Fibroblast of skin of right quadriceps (primary cell): Measurements from ENCODE around the gene SCNN1G.
A peak's percentile ranks its signal among the peaks of the same experiment; 100 is the strongest.

ENCODE experiments used
- DNase-seq: peaks from one replicate; pipeline ENCODE4 v3.0.0-alpha.2; 2013

Gene SCNN1G

DNA sequence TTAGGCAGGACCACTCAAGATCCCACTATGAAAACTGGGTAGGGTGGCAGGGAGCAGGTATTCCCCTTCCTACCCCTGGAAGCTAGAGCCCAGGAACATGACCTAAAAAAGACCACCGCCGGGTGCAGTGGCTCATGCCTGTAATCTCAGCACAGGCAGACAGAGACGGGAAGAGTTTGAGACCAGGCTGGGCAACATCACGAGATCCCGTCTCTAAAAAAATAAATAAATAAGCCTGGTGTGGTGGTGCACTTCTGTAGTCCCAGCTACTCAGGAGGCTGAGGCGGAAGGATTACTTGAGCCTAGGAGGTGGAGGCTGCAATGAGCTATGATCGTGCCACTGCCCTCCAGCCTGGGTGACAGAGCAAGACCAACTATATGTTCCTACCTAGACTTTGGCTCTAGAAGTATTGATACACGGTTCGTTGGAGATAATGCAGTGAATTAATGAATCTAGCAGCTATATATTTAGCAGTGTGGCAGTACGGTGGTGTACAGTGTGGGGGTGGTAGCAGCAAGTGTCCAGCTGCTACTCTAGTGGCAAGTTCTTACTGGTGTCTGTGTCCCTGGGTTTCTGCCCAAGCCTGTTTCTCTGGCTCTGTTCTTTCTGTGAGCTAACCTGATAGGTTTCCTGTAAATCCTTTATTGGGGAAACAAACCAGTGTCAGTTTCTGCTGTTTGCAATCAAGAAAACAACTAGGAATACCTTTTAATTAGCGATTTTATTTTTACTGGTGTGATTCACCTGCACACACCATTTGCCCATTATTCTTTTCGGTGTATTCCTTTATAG lies 30.0 kb upstream of the SCNN1G start:
- no peak for DNase-seq

DNA sequence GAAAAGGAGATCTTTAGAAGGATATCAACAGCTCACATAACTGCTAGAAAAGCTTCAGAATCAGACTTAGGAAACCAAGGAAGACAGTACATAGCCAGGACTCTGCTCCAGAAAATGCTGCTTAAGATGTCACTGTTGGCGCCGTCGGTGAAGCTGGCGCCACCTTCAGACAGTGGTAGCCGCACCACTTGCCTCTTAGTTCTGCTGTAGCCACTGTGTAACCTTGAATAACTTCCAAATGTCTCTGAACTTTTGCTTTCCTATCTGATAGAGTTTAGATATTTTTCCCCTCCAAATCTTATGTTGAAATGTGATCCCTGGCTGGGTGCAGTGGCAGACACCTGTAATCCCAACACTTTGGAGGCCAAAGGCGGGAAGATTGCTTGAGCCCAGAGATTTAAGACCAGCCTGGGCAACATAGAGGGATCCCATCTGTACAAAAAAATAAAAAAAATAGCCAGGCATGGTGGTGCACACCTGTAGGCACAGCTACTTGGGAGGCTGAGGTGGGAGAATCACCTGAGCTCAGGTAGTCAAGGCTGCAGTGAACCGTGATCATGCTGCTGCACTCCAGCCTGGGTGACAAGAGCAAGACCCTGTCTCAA lies 27.0 kb upstream of the SCNN1G start:
- DNase-seq: no peak

- no peak for DNase-seq
These were observed 26.4 kb upstream of the SCNN1G start for GRCh38 chr16:23156110-23156509.

GRCh38 chr16:23156946-23157460 lies 25.5 kb upstream of the SCNN1G start:
- DNase-seq: no peak

- DNase-seq: no peak
These were observed 24.4 kb upstream of the SCNN1G start for GRCh38 chr16:23158114-23158513.

GRCh38 chr16:23160082-23160481 lies 22.5 kb upstream of the SCNN1G start:
- DNase-seq: no peak

DNA sequence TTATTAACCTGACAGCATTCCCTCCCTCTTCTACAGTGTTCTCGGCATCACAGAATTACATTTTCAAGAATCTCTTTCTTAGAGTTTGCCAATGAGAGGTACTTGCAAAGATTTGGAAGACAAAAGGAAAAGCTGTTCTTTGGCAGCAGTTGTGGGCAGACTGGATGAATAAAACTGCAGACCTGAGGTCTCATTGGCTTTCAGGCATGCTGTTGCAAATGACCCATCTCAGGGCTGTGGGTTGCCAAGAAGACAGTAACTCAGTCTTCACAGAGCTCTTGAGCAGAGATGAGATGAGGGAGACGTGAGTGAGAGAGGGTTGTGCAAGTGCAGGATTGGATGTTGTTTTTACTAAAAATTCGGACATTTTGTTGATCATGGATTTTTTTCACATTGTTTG lies 22.0 kb upstream of the SCNN1G start:
- no peak for DNase-seq

GRCh38 chr16:23163921-23164320 lies 18.6 kb upstream of the SCNN1G start:
- no peak for DNase-seq

DNA sequence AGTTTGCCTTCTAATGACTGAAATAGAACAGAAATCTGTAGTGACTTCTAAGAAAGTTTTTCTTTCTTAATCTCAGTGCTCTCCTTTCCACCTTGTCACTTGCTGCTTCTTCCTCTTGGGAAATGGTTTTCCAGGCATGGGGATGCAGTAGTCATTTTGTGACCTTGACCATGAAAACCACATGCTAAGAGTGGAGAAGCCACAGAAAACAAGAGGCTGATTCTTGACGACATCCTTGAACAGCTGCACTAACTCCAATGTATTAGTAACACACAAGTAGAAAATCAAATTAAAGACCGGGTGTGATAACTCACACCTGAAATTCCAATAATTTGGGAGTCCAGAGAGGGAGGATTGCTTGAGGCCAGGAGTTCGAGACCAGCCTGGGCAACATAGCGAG lies 17.8 kb upstream of the SCNN1G start:
- DNase-seq: no peak

GRCh38 chr16:23172583-23172982 lies 10.0 kb upstream of the SCNN1G start:
- no peak for DNase-seq

- DNase-seq: no peak
These were observed 9.6 kb upstream of the SCNN1G start for GRCh38 chr16:23172994-23173393.

DNA sequence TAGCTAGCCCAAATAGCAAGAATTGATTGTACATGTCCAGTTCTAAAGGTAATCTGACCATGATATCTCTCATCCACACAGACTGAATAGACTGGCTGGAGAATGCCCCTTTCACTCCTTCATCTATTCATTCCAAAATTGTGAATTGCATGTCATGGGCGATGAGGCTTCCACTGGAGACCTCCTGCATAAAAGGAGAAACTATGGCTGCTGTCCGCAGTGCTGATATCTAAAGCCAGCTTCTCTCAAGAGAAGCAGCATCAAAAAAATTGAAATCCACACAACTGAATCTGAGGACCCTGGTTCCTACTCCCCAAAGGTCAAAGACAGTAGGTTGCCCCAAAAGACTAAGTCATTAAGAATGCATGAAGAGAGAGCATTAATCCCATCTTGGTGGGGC lies 7.9 kb upstream of the SCNN1G start:
- DNase-seq: no peak

- no peak for DNase-seq
These were observed 6.9 kb upstream of the SCNN1G start for GRCh38 chr16:23175651-23176050.

DNA sequence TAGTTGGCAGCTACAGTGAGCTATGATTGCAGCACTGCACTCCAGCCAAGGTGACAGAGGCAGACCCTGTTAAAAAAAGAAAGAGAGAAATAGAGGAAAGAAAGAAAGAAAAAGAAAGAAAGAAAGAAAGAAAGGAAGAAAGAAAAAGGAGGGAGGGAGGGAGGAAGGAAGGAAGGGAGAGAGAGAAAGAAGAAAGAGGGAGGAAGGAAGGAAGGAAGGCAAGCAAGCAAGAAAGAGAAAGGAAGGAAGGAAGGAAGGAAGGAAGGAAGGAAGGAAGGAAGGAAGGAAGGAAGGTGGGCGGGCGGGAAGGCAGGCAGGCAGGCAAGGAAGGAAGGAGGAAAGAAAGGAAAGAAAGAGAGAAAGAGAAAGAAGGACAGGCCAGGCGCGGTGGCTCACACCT lies 1.0 kb upstream of the SCNN1G start:
- DNase-seq: no peak

DNA sequence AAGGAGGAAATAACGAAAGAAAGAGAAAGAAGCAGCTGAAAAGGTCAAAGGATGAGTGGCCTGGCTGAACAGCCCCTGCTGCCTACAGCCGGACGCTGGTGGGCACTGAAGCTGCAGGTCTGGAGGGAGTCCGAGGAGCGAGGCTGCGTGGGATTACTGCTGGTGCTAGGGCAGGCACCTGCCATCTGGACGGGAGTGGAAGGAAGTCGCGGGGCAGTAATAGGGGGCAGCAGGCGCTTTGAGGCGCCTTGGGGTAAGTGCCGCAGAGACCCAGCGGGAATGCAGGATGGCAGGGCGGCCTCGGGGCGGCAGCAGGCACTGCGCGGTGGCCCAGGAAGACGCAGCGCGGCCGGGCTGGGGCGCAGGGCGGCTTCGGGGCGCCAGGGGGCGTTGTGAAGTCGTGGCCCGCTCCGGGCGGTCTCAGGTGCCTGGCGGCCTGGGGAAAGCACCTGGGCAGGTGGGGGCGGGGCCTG lies 303 bp upstream of the SCNN1G start:
- peak; percentile 35 for DNase-seq

GRCh38 chr16:23183543-23183862 lies 958 bp downstream of the SCNN1G start:
- no peak for DNase-seq

DNA sequence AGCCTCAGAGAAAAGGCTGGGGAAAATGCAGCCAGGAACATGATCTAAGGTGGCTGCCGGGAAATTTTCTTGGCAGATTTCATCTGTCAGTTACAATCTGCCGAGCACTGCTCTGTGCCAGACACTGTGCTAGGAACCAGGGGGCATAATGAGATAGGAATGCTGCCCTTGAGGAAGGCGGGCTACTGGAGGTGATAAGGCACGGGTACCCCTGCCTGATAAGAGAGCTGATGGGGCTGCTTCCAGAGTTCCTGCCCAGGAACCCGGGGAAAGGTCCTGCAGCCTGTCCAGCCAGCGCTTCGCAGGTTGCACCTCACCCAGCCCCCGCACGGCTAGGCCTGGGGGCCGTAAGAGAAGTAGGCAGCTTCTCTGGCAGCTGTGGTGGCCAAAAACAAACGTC lies 3.1 kb downstream of the SCNN1G start:
- no peak for DNase-seq

GRCh38 chr16:23186171-23186570 lies 3.6 kb downstream of the SCNN1G start:
- DNase-seq: no peak

DNA sequence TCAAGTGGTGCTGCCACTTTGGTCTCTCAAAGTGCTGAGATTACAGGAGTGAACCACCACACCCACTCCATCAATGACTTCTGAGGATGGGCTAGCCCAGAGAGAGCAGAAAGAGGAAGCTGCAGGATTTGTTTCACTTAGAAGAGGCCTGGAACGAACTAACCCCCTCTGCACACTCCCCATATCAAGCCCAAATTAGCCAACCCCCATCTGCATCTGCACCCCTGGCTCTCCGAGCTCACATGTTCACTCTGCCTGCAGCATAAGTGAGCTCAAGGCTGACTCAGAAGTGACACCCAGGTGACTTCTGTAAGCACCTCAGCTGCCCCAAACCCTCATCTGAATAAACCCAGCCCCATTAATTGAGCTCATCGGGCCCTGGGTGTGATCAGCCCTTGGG lies 4.8 kb downstream of the SCNN1G start:
- no peak for DNase-seq

- DNase-seq: no peak
These were observed 6.4 kb downstream of the SCNN1G start for GRCh38 chr16:23188911-23189310.

GRCh38 chr16:23194497-23195221 lies 12.1 kb downstream of the SCNN1G start:
- no peak for DNase-seq

DNA sequence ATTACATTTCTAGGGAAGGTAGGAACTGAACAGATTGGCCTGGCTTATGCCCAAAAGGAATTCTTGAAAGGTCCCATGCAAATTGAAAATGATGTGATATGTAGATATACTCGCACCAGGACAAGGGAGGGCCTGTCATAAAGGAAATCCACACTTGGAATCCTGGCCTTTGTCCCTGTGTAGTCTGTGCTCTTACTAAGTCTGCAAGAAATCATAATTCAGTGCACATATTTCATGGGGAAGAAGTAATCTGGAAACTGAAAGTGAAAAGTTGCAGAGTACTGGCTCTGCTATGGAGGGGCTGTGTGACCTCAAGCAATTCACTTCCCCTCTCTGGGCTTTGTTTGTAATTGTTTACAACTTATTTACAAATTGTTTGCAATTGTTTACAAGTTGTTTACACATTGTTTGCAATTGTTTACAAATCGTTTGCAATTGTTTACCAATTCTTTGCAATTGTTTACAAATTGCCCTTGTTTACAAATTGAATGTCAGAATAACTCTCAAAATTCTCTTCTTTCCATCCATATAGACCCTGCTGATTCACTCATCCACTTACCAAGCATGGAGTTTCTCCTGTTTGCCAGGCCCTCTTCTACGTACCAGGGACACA lies 12.9 kb downstream of the SCNN1G start:
- no peak for DNase-seq

GRCh38 chr16:23196539-23196938 lies 14.0 kb downstream of the SCNN1G start:
- DNase-seq: no peak

GRCh38 chr16:23202166-23202565 lies 19.6 kb downstream of the SCNN1G start:
- DNase-seq: no peak
